Activated naive CD4-positive, alpha-beta T cell treated with anti-CD3 and anti-CD28 coated beads, Interleukin-2, amount 10 ng/mL, durations not matched to agents 7 days and 5 days (primary cell): ENCODE measurements around the gene FKBP5.
"Not testable (repeated sequence)": the region's sequence is repeated elsewhere in the genome, so short reads cannot be mapped to it uniquely, and the experiment has no call there.

Experiments
- CTCF ChIA-PET: fragments of 350-600 bp; sonication (Branson Sonifier 250); formaldehyde crosslinking; loops from one replicate; lab custom pipeline; 2021; ENCODE audit warnings: antibody characterized with exemption; lab: Charles Lee
- DNase-seq: peaks from one replicate; pipeline ENCODE4 v3.0.0-alpha.2; 2020
- H3K27ac Mint-ChIP-seq: one replicate; pipeline ENCODE4 v1.8.0; 2021; ENCODE audit warnings: mild to moderate bottlenecking, moderate library complexity, mixed read lengths
- H3K27me3 Mint-ChIP-seq: one replicate; pipeline ENCODE4 v1.8.0; 2021; ENCODE audit warnings: mild to moderate bottlenecking, mixed read lengths
- H3K36me3 Mint-ChIP-seq: one replicate; pipeline ENCODE4 v1.8.0; 2021; ENCODE audit warnings: mixed read lengths
- H3K4me1 Mint-ChIP-seq: one replicate; pipeline ENCODE4 v1.8.0; 2021; ENCODE audit warnings: mixed read lengths
- H3K4me3 Mint-ChIP-seq: one replicate; pipeline ENCODE4 v1.8.0; 2021; ENCODE audit warnings: mild to moderate bottlenecking, moderate library complexity, mixed read lengths
- H3K9me3 Mint-ChIP-seq: one replicate; pipeline ENCODE4 v1.8.0; 2021; ENCODE audit warnings: mixed read lengths

Gene FKBP5

DNA sequence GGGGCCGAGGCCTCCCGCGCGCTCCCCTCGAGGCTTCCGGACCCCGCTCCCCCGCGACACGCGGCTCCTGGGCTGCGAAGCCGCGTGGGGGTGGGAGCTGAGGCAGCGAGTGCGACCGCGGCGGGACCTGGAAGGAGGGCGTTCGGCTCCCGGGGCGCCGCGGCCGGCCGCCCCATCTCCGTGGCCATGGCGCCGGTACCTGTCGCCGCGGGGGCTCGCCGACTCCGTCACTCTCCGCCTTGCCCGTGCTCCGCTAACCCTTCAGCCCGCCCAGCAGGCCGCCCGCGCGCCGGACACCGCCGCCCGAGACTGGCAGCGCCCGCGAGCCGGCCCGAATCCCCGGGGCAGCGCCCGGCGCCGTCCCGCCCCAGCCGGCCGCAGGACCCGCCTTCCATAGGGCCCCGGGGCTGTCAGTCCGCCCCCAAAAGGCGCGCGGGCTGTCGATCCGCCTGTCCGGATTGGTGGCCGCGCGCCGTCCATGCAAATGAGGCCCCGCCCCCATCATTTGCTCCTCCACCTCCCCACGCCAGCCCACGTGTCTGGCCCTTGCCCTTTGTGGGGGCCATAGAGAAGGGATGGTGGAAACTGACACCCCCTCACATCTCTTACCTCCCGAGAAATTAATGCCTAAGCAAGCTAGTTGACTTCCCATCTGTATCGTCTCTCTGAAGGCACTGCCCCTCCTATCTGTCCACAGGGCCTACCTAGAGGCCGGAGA lies at the start of gene FKBP5:
Gene FKBP5, minus strand, starts transcription at position 311 of the 718 bp plus-strand sequence. CDS start 46,091 bp downstream, outside the sequence.
- no peaks in the 10 kb centered on the region for H3K9me3 Mint-ChIP-seq
- peaks cover 2% of the 10 kb centered on the region for H3K36me3 Mint-ChIP-seq
- peak within 1 kb of the TSS; percentile 88 for H3K27ac Mint-ChIP-seq
- peaks cover 14% of the 10 kb centered on the region for H3K4me1 Mint-ChIP-seq
- H3K27me3 Mint-ChIP-seq = no peaks in the 10 kb centered on the region
- CTCF ChIA-PET = interaction anchor here (0.5 to 1.5 kb wide), 3 partner anchors 14 to 104 kb away, joined by 3 read pairs; no protein-coding TSS in a partner anchor
- DNase-seq = peak; percentile 93
- peak within 1 kb of the TSS; percentile 89 for H3K4me3 Mint-ChIP-seq

DNA sequence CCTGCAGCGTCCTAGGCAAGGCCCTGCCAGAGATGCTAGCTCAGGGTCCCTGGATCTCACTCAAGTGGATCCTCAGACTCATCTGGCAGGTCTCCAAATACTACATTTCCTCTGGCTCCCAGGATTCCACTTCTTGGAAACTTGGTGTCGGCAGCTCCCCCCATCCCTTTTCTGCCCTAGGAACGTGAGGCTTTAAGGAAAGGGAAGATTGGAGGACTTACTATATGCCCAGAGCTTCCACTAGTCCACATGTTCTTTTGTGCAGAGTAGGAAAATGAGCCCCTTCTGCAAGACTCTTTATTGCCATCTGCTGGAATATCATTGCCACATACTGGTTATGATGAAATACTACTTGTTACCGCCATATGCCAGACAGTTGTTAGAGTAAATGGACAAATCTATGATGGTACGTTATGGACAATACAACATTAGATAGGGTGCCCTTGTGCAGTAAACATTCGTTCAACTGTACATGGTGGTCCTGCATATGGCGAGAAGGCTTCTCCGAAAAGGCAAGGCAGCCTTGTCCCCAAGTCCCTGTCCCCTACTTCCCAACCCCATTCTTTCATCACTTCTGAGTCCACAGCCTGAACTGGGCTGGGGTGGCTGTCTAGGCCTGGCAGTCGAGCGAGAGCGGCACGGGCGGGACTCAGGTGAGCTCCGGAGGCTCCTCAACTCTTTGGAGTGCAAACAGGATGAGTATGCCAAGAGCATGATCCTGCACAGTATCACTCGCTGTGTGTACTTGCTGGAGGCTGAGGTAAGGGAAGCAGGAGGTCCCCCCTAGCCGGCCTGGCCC lies 48.9 kb upstream of the FKBP5 start:
- peaks cover 39% of the 10 kb centered on the region for H3K4me1 Mint-ChIP-seq
- no peak for DNase-seq

DNA sequence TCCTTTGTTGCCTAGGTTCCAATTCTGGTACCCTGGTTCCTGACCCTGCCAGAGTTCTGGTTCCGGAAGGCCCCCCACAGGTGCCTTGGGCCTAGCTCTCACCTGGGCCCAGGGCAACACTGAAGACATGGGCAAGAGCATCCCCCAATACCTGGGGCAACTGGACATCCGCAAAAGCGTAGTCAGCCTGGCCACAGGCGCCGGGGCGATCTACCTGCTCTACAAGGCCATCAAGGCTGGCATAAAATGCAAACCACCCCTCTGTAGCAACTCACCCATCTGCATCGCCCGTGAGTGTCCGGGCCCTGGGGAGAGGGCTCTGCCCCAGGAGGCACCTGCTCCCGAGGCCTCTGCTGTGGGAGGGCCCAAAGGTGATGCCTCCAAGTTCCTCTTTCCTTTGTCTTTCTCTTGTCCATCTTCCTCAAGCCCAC lies 48.3 kb upstream of the FKBP5 start, which contains the start of gene ARMC12:
Gene ARMC12, plus strand, starts transcription at position 51 of the 431 bp plus-strand sequence. Its CDS starts 77 bp downstream, at position 128.
- Mint-ChIP-seq H3K27me3 (no peaks in the 10 kb centered on the region), H3K4me1 (peaks cover 45% of the 10 kb centered on the region), H3K36me3 (no peaks in the 10 kb centered on the region), H3K9me3 (no peaks in the 10 kb centered on the region), H3K4me3 (no peak within 1 kb of the TSS), H3K27ac (no peak within 1 kb of the TSS)
- CTCF ChIA-PET = interaction anchor here (0.7 to 9.2 kb wide), 55 partner anchors 9 to 624 kb away, joined by 3 to 169 read pairs (median 5); partner anchors contain the start of gene PPARD
- DNase-seq = no peak

More for the DNA sequence above, 48.9 kb upstream of the FKBP5 start:
- H3K36me3 Mint-ChIP-seq = no peaks in the 10 kb centered on the region
- CTCF ChIA-PET = interaction anchor here (0.7 to 9.2 kb wide), 42 partner anchors 9 to 444 kb away, joined by 3 to 169 read pairs (median 5); no protein-coding TSS in a partner anchor
- peaks cover 3% of the 10 kb centered on the region for H3K27me3 Mint-ChIP-seq
- no peak overlapping the region for H3K4me3 Mint-ChIP-seq
- H3K27ac Mint-ChIP-seq = no peak overlapping the region
- H3K9me3 Mint-ChIP-seq = no peaks in the 10 kb centered on the region

DNA sequence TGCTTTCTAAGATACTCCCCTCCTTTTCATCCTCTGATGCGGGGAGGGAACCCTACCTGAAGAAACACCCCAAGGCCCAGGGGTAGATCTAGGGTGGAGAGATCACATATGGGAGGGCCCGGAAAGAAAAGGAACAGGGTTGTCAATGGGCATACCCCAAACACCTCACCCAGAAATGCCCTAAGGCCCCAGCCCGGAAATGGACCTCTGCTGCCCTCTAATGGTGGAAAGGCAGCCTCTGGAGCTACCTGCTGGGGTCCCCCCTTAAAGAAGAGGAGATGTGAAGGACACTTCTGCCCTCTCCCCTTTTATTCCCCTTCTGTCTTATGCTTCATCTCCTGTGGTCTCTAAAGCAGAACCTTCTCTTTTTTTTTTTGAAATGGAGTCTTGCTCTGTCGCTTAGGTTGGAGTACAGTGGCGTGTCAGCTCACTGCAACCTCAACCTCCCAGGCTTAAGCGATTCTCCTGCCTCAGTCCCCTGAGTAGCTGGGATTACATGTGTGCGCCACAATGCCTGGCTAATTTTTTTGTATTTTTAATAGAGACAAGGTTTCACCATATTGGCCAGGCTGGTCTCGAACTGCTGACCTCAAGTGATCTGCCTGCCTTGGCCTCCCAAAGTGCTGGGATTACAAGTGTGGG lies 47.7 kb upstream of the FKBP5 start:
- Mint-ChIP-seq H3K27ac (no peak overlapping the region), H3K4me1 (peaks cover 48% of the 10 kb centered on the region), H3K36me3 (no peaks in the 10 kb centered on the region), H3K4me3 (no peak overlapping the region), H3K9me3 (no peaks in the 10 kb centered on the region), H3K27me3 (no peaks in the 10 kb centered on the region)
- peak; percentile 90 for DNase-seq
- CTCF ChIA-PET = interaction anchor here (0.7 to 9.2 kb wide), 43 partner anchors 9 to 624 kb away, joined by 3 to 169 read pairs (median 5); partner anchors contain the start of gene PPARD

GRCh38 chr6:35735452-35735851 lies 46.7 kb upstream of the FKBP5 start:
- no peaks in the 10 kb centered on the region for H3K27me3 Mint-ChIP-seq
- H3K9me3 Mint-ChIP-seq = no peaks in the 10 kb centered on the region
- no peaks in the 10 kb centered on the region for H3K36me3 Mint-ChIP-seq
- no peak for DNase-seq
- CTCF ChIA-PET = interaction anchor here (1.0 to 9.2 kb wide), 21 partner anchors 18 to 268 kb away, joined by 3 to 169 read pairs (median 12); no protein-coding TSS in a partner anchor
- H3K4me3 Mint-ChIP-seq = no peak overlapping the region
- peaks cover 55% of the 10 kb centered on the region for H3K4me1 Mint-ChIP-seq
- no peak overlapping the region for H3K27ac Mint-ChIP-seq

DNA sequence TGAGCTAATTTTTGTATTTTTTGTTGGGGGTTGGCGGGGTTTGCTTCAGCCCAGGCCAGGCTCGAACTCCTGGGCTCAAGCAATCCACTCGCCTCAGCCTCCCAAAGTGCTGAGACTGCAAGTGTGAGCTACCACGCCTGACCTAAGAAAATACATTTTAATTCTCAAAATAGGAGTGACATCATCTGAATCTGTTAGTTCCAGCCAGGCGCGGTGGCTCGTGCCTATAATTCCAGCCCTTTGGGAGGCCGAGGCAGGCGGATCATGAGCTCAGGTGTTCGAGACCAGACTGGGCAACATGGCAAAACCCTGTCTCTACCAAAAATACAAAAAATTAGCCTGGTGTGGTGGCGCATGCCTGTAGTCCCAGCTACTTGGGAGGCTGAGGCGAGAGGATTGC lies 45.6 kb upstream of the FKBP5 start:
- peaks cover 67% of the 10 kb centered on the region for H3K4me1 Mint-ChIP-seq
- not testable (repeated sequence) for H3K4me3 Mint-ChIP-seq, DNase-seq, H3K27me3 Mint-ChIP-seq, H3K27ac Mint-ChIP-seq, H3K36me3 Mint-ChIP-seq, H3K9me3 Mint-ChIP-seq
- CTCF ChIA-PET = interaction anchor here (0.6 to 9.2 kb wide), 13 partner anchors 94 to 211 kb away, joined by 3 to 169 read pairs (median 7); no protein-coding TSS in a partner anchor

DNA sequence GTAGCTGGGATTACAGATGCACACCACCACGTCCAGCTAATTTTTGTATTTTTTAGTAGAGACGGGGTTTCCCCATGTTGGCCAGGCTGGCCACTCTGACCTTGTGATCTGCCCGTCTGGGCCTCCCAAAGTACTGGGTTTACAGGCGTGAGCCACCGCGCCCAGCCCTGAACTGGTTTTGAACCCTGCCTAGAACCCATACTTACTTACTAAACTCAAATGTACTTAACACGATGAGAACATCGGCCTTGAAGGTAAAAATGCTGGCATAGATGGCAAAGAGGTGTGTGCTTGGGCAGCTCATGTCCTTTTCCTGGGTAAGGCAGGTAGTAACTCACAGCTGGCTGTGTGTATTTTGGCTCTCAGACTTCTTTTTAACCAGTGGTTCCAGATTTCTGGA lies 44.9 kb upstream of the FKBP5 start:
- no peak overlapping the region for H3K4me3 Mint-ChIP-seq
- H3K36me3 Mint-ChIP-seq = no peaks in the 10 kb centered on the region
- H3K27ac Mint-ChIP-seq = peak overlapping the region; percentile 15
- CTCF ChIA-PET = interaction anchor here (0.6 to 9.2 kb wide), 12 partner anchors 93 to 210 kb away, joined by 3 to 169 read pairs (median 4); no protein-coding TSS in a partner anchor
- H3K27me3 Mint-ChIP-seq = no peaks in the 10 kb centered on the region
- no peaks in the 10 kb centered on the region for H3K9me3 Mint-ChIP-seq
- peaks cover 74% of the 10 kb centered on the region for H3K4me1 Mint-ChIP-seq
- DNase-seq = no peak

GRCh38 chr6:35731736-35732532 lies 43.2 kb upstream of the FKBP5 start:
- peaks cover 81% of the 10 kb centered on the region for H3K4me1 Mint-ChIP-seq
- no peaks in the 10 kb centered on the region for H3K36me3 Mint-ChIP-seq
- H3K27ac Mint-ChIP-seq = peak overlapping the region; percentile 99
- H3K27me3 Mint-ChIP-seq = no peaks in the 10 kb centered on the region
- CTCF ChIA-PET = interaction anchor here (0.7 to 9.2 kb wide), 9 partner anchors 13 to 150 kb away, joined by 3 to 169 read pairs (median 4); no protein-coding TSS in a partner anchor
- peak overlapping the region; percentile 82 for H3K4me3 Mint-ChIP-seq
- H3K9me3 Mint-ChIP-seq = no peaks in the 10 kb centered on the region
- peak; percentile 98 for DNase-seq

DNA sequence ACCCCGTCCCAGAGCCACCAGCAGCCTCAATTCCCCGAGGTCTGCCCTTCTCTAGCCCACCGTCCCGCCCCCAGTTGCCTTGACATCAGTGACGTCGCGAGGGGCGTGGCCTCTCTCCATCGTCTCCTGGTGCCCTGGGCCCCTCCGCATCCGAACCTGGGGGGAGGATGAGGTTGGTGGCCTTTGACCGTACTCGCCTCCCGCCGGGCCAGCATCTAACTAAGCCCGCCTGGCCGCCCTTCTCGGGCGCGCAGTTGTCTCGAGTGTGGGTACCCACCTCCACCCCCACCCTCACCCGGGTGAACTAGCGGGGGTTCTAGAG lies 42.7 kb upstream of the FKBP5 start:
- Mint-ChIP-seq H3K4me3 (peak overlapping the region; percentile 82), H3K4me1 (peaks cover 85% of the 10 kb centered on the region), H3K9me3 (no peaks in the 10 kb centered on the region), H3K27ac (peak overlapping the region; percentile 99), H3K36me3 (no peaks in the 10 kb centered on the region), H3K27me3 (no peaks in the 10 kb centered on the region)
- peak; percentile 98 for DNase-seq
- CTCF ChIA-PET = interaction anchor here (1.4 to 9.2 kb wide), 3 partner anchors 94 to 150 kb away, joined by 3 to 169 read pairs (median 4); no protein-coding TSS in a partner anchor

DNA sequence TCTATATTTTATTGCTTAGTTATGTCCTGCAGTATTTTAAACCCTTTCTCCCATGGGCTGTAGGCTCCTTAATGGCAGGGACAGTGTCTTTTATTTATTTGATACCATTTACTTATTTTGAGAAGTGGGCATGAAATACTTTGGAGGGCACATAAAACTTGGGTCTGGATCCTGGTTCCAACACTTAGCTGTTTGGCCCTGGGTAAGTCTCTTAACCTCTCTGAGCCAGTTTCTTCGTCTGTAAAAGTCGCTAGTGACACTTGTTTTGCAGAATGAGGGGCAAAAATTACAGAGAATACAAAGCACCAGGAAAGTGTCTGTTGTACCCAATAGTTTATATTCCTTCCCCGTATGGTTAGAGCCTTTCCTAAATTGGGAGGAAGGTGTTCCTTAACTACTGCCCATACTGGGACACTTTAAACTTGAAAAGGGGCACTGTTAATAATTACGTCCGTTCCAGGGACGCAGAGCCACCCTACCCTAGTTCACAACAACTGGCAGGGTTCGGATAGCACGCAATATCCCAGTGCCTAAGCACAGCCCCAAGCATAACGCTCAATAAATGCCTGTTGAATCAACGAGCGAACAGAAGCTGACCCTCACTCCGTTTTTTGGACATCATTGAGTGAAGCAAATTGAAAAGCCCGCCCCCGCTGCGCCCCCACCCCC lies 42.2 kb upstream of the FKBP5 start:
- CTCF ChIA-PET = interaction anchor here (1.8 to 9.2 kb wide), 2 partner anchors 93 to 149 kb away, joined by 4 to 169 read pairs; no protein-coding TSS in a partner anchor
- Mint-ChIP-seq H3K27me3 (no peaks in the 10 kb centered on the region), H3K36me3 (no peaks in the 10 kb centered on the region), H3K27ac (peak overlapping the region; percentile 99), H3K4me1 (peaks cover 85% of the 10 kb centered on the region), H3K9me3 (no peaks in the 10 kb centered on the region), H3K4me3 (peak overlapping the region; percentile 82)
- DNase-seq = no peak

DNA sequence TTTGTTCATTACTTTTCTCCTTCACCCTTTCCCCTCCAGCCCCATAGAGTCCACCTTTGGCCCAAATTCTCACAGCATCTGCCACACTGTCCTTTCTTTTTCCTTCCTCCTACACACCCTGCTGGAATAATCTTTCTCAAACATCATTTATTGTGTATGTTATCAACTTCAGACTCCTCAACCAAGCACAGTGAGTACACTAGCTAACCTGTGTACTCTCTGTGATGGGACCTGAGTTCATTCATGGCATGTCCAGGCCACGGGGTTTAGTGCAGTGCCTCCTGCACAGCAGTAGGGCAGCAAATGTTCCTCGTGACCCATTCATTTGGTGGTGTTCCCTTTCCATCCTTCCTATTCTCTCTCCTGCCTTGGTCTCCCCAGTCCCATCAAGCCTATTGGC lies 41.0 kb upstream of the FKBP5 start:
- peak overlapping the region; percentile 99 for H3K27ac Mint-ChIP-seq

More for the DNA sequence above, 41.0 kb upstream of the FKBP5 start:
- peaks cover 86% of the 10 kb centered on the region for H3K4me1 Mint-ChIP-seq
- no peaks in the 10 kb centered on the region for H3K9me3 Mint-ChIP-seq
- DNase-seq = no peak
- no peaks in the 10 kb centered on the region for H3K27me3 Mint-ChIP-seq
- H3K4me3 Mint-ChIP-seq = no peak overlapping the region
- CTCF ChIA-PET = no interaction called here
- no peaks in the 10 kb centered on the region for H3K36me3 Mint-ChIP-seq
